Spleen (tissue), 7 donors: ENCODE measurements around the gene JADE2.
"Not testable (repeated sequence)": the region's sequence is repeated elsewhere in the genome, so short reads cannot be mapped to it uniquely, and the experiment has no call there.

ENCODE experiments used
- POLR2A ChIP-seq, 3 donors: fragments of 450-650 bp; IDR thresholded peaks; one replicate each; pipeline ENCODE4 v1.5.1; 2017; ENCODE audit warnings: antibody characterized with exemption in 3 of 3, mild to moderate bottlenecking in 1 of 3
- POLR2AphosphoS5 ChIP-seq, 3 donors: sonication (generic); formaldehyde crosslinking; IDR thresholded peaks; one replicate each; pipeline ENCODE4 v1.5.1; 2017; ENCODE audit warnings: antibody characterized with exemption in 3 of 3
- TF ChIP-seq, protein P1 (sequence below), 11 experiments: fragments of 200-600 bp in 7 of 11; fragments of 450-650 bp in 4 of 11; sonication (generic) in 4 of 11; IDR thresholded peaks in 8 of 11; conservative IDR thresholded peaks in 3 of 11; 1 replicate in 7 of 11; 2 replicates in 4 of 11; pipeline versions ENCODE4 v1.4.0 to v1.8.0; 2016 to 2021; ENCODE audit warnings: antibody characterized with exemption in 11 of 11, inconsistent platforms in 4 of 11, mild to moderate bottlenecking in 1 of 11
- donor health status: DM: no; HTN: no; CAD: no; lungs with moderate emphysema.
- donor health status: DM: no; HTN: no; CAD: no.
- donor health status: DM: no; HTN: no; CAD: no.

- TF ChIP-seq, protein P1, sequence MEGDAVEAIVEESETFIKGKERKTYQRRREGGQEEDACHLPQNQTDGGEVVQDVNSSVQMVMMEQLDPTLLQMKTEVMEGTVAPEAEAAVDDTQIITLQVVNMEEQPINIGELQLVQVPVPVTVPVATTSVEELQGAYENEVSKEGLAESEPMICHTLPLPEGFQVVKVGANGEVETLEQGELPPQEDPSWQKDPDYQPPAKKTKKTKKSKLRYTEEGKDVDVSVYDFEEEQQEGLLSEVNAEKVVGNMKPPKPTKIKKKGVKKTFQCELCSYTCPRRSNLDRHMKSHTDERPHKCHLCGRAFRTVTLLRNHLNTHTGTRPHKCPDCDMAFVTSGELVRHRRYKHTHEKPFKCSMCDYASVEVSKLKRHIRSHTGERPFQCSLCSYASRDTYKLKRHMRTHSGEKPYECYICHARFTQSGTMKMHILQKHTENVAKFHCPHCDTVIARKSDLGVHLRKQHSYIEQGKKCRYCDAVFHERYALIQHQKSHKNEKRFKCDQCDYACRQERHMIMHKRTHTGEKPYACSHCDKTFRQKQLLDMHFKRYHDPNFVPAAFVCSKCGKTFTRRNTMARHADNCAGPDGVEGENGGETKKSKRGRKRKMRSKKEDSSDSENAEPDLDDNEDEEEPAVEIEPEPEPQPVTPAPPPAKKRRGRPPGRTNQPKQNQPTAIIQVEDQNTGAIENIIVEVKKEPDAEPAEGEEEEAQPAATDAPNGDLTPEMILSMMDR (IDR thresholded peaks at IDR 0.05 in 8 of 11, conservative IDR thresholded peaks at IDR 0.05 in 3 of 11) = not testable (repeated sequence)
- not testable (repeated sequence) for TF ChIP-seq POLR2A, POLR2AphosphoS5 (IDR thresholded peaks at IDR 0.05)
These were observed 74.3 kb downstream of the JADE2 start for GRCh38 chr5:134599820-134600219.
